PC-9 (cell line): ENCODE data around the gene NOXA1. TPM values are rescaled to one million over a fixed set of nuclear protein-coding genes. Genes with fewer than 3 reads are reported as not detected.

Experiments
- BruUV-seq: library from RNA; stranded (reverse); fragments of 400-500 nt; replicated peaks from 2 replicates; lab custom pipeline; 2021; lab: Mats Ljungman, UMichigan
- CTCF ChIA-PET: fragments of 300-600 bp; sonication (Branson Sonifier 250); formaldehyde crosslinking; loops from one replicate; lab custom pipeline; 2022; ENCODE audit warnings: antibody characterized with exemption; lab: Charles Lee
- POLR2A ChIA-PET: fragments of 300-600 bp; sonication (Branson Sonifier 250); formaldehyde crosslinking; loops from one replicate; lab custom pipeline; 2022; ENCODE audit warnings: antibody characterized with exemption; ENCODE audit not compliant: unreplicated experiment; lab: Charles Lee
- DNase-seq, 2 experiments: peaks; one replicate each; pipeline versions ENCODE4 v3.0.0 to v3.0.0-alpha.2; 2015 to 2022; ENCODE audit warnings: mixed read lengths in 1 of 2
- H2AFZ ChIP-seq: fragments of 200-600 bp; sonication (generic); 2 replicates; pipeline ENCODE4 v1.8.1; 2017; ENCODE audit warnings: antibody characterized with exemption
- H3F3A ChIP-seq: fragments of 200-600 bp; sonication (generic); 2 replicates; pipeline ENCODE4 v1.8.1; 2017; ENCODE audit warnings: antibody characterized with exemption, mild to moderate bottlenecking, low read depth; ENCODE audit not compliant: insufficient read depth
- H3K27ac ChIP-seq: fragments of 200-600 bp; sonication (generic); 2 replicates; pipeline ENCODE4 v1.6.1; 2016; ENCODE audit warnings: mixed run types
- H3K27me3 ChIP-seq: fragments of 200-600 bp; sonication (generic); 2 replicates; pipeline ENCODE4 v1.6.1; 2016; ENCODE audit warnings: low read depth, mixed run types; ENCODE audit not compliant: insufficient read depth
- H3K36me3 ChIP-seq: fragments of 200-600 bp; sonication (generic); 2 replicates; pipeline ENCODE4 v1.6.1; 2016; ENCODE audit warnings: low read depth, mixed run types
- H3K4me1 ChIP-seq: fragments of 200-600 bp; sonication (generic); replicated peaks from 2 replicates; pipeline ENCODE4 v1.6.1; 2016; ENCODE audit warnings: mixed run types; ENCODE audit not compliant: insufficient read depth
- H3K4me2 ChIP-seq: fragments of 200-600 bp; sonication (generic); 2 replicates; pipeline ENCODE4 v1.6.1; 2017; ENCODE audit warnings: mixed run types
- H3K4me3 ChIP-seq: fragments of 200-600 bp; sonication (generic); 2 replicates; pipeline ENCODE4 v1.6.1; 2016; ENCODE audit warnings: mixed run types
- H3K79me2 ChIP-seq: fragments of 200-600 bp; sonication (generic); 2 replicates; pipeline ENCODE4 v1.6.1; 2017; ENCODE audit warnings: low read depth, mixed run types
- H3K9me2 ChIP-seq: fragments of 200-600 bp; sonication (generic); 2 replicates; pipeline ENCODE4 v1.8.1; 2017; ENCODE audit warnings: mild to moderate bottlenecking; ENCODE audit not compliant: insufficient read depth
- H3K9me3 ChIP-seq: fragments of 200-600 bp; sonication (generic); 2 replicates; pipeline ENCODE4 v1.8.1; 2016; ENCODE audit warnings: low read depth; ENCODE audit not compliant: insufficient read depth
- H4K20me1 ChIP-seq: fragments of 200-600 bp; sonication (generic); 2 replicates; pipeline ENCODE4 v1.8.1; 2017; ENCODE audit not compliant: insufficient read depth
- EZH2 ChIP-seq: fragments of 200-600 bp; sonication (generic); IDR thresholded peaks from 2 replicates; pipeline ENCODE4 v1.8.0; 2017; ENCODE audit warnings: antibody characterized with exemption, low read depth
- intact Hi-C: fragments of 100-400 bp; cut with micrococcal nuclease; formaldehyde crosslinking; loops from one replicate; pipeline ENCODE4 v1.10.0; 2022; ENCODE audit not compliant: unreplicated experiment
- total RNA-seq: library from RNA; stranded (reverse); gene quantifications from 2 replicates; pipeline ENCODE4 v1.2.3, GENCODE V29; 2021
- TF ChIP-seq, protein P1 (sequence below): fragments of 200-600 bp; sonication (generic); conservative IDR thresholded peaks from 2 replicates; pipeline ENCODE4 v1.6.1; 2017; ENCODE audit warnings: mixed run types, antibody characterized with exemption, mild to moderate bottlenecking, moderate library complexity

NOXA1 gene
- total RNA-seq, 1 experiment from 2014 or later, result 10.5 TPM

DNA sequence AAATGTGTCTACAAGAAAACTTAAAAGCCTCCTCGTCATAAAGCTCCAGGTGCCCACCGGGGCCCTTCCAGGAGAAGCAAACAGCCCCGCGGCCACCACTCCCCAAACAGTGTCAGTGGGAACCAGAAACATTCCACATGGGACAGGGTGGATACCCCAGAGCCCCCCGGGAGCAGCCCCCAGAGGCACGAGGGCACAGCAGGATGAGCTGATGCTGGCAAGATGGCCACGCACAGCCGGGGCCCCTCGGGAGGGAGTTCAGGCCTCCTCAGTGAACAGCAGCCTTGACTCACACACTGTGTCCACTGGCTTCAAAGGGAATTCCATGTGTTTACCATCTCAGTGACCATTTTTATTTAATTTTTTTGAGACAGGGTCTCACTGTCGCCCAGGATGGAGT, 10.8 kb upstream of the NOXA1 start:
- POLR2A ChIA-PET, result no interaction called here
- Histone ChIP-seq H3K27ac (no peak overlapping the region), H3K27me3 (no peaks in the 10 kb centered on the region), H3K36me3 (no peaks in the 10 kb centered on the region), H3K4me1 (peaks cover 18% of the 10 kb centered on the region), H3F3A (peaks cover 22% of the 10 kb centered on the region; the same call in 1 of the 2 replicates), H2AFZ (no peak overlapping the region), H4K20me1 (no peaks in the 10 kb centered on the region), H3K79me2 (0 out of 2 replicates have a peak, but pooled peaks cover 5% of the 10 kb centered on the region), H3K4me2 (no peak overlapping the region), H3K9me2 (no peaks in the 10 kb centered on the region), H3K9me3 (no peaks in the 10 kb centered on the region), H3K4me3 (no peak overlapping the region)
- no peak for TF ChIP-seq EZH2
- TF ChIP-seq, protein P1, sequence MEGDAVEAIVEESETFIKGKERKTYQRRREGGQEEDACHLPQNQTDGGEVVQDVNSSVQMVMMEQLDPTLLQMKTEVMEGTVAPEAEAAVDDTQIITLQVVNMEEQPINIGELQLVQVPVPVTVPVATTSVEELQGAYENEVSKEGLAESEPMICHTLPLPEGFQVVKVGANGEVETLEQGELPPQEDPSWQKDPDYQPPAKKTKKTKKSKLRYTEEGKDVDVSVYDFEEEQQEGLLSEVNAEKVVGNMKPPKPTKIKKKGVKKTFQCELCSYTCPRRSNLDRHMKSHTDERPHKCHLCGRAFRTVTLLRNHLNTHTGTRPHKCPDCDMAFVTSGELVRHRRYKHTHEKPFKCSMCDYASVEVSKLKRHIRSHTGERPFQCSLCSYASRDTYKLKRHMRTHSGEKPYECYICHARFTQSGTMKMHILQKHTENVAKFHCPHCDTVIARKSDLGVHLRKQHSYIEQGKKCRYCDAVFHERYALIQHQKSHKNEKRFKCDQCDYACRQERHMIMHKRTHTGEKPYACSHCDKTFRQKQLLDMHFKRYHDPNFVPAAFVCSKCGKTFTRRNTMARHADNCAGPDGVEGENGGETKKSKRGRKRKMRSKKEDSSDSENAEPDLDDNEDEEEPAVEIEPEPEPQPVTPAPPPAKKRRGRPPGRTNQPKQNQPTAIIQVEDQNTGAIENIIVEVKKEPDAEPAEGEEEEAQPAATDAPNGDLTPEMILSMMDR, result no peak
- no TSS peak for BruUV-seq
- no peak for DNase-seq
- intact Hi-C loops, result no loop called here
- CTCF ChIA-PET, result interaction anchor here (0.5 to 0.6 kb wide), 3 partner anchors 59 to 468 kb away, joined by 3 to 5 read pairs (median 4); partner anchors contain the start of genes C8G and FBXW5

DNA sequence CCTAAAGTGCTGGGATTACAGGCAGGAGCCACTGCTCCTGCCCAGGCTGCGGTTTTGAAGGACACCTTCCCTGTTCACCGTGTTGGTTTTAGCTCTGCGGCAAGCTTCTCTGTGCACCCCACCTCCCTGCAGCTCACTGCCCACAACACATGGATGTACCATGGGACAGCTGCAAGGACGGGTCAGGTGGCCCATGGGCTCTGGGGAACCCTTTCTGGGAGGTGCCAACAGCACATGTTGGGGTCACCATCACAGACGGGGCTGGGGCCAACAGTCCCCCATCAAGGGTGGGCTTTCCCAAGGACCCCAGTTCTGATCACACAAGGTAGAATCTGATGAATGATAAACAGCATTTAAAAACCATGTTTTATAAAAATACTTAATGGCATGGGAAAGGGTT, 7.7 kb upstream of the NOXA1 start:
- BruUV-seq, result no TSS peak
- TF ChIP-seq, protein P1, result no peak
- no peak for TF ChIP-seq EZH2
- Histone ChIP-seq H3K4me1 (peaks cover 17% of the 10 kb centered on the region), H4K20me1 (no peaks in the 10 kb centered on the region), H3K4me3 (no peak overlapping the region), H3K27ac (no peak overlapping the region), H2AFZ (no peak overlapping the region), H3K27me3 (no peaks in the 10 kb centered on the region), H3F3A (peaks cover 22% of the 10 kb centered on the region; the same call in 1 of the 2 replicates), H3K9me2 (no peaks in the 10 kb centered on the region), H3K79me2 (peaks cover 10% of the 10 kb centered on the region; the same call in 1 of the 2 replicates), H3K9me3 (no peaks in the 10 kb centered on the region), H3K36me3 (no peaks in the 10 kb centered on the region), H3K4me2 (no peak overlapping the region)
- ChIA-PET POLR2A (no interaction called here), CTCF (no interaction called here)
- DNase-seq, result no peak
- intact Hi-C loops, result no loop called here

DNA sequence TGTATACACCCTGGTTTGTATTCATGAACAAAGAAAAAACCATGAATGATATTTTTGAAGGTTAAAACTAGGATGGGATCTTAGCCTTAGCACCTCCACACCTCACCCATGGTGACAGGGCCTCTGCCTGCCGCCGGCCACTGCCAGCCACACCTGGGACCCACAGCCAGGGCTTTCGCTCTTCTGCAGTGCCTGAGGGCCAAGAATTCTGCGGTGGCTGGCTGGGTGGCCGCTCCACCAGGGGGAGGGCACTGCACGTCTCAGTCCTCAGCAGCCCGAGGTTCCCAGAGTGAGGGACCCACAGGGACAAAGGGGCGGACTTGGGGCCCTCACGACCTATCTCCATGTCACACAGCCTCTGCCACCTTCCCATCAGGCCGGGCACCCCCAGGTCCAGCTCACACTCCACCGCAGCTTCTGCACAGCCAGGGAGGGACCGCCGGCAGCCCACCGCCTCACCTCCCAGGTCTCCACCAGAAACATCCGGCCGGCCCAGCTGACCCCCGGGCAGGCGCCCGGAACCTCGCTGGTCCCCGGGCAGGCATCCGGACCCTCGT, 7.1 kb upstream of the NOXA1 start:
- intact Hi-C loops, result no loop called here
- peaks cover 22% of the 10 kb centered on the region; the same call in 1 of the 2 replicates for H3F3A ChIP-seq
- DNase-seq, result no peak
- H3K27ac ChIP-seq, result no peak overlapping the region
- no peaks in the 10 kb centered on the region for H3K9me3 ChIP-seq
- no TSS peak for BruUV-seq
- H3K4me3 ChIP-seq, result no peak overlapping the region
- H3K27me3 ChIP-seq, result no peaks in the 10 kb centered on the region
- no peaks in the 10 kb centered on the region for H3K36me3 ChIP-seq
- no peak overlapping the region for H3K4me2 ChIP-seq
- H3K4me1 ChIP-seq, result peaks cover 12% of the 10 kb centered on the region
- ChIA-PET CTCF (no interaction called here), POLR2A (no interaction called here)
- TF ChIP-seq, protein P1, result no peak
- TF ChIP-seq EZH2, result no peak
- H4K20me1 ChIP-seq, result no peaks in the 10 kb centered on the region
- peaks cover 12% of the 10 kb centered on the region; the same call in 1 of the 2 replicates for H3K79me2 ChIP-seq
- no peaks in the 10 kb centered on the region for H3K9me2 ChIP-seq
- H2AFZ ChIP-seq, result no peak overlapping the region
